AG10803 (cell line): Measurements from ENCODE around the gene TWF1.
"Not testable (repeated sequence)": the region's sequence is repeated elsewhere in the genome, so short reads cannot be mapped to it uniquely, and the experiment has no call there.

Experiments used
- DNase-seq: peaks from one replicate; pipeline ENCODE4 v3.0.0; 2010; ENCODE audit warnings: low read depth
- H3K4me3 ChIP-seq: 2 replicates; pipeline ENCODE4 v1.5.1; 2011; ENCODE audit warnings: mild to moderate bottlenecking, low read length, control low read depth
- TF ChIP-seq, protein P1 (sequence below): conservative IDR thresholded peaks from 2 replicates; pipeline ENCODE4 v1.5.1; 2011; ENCODE audit warnings: mild to moderate bottlenecking, low read length, control low read depth, inconsistent platforms

Gene TWF1

DNA sequence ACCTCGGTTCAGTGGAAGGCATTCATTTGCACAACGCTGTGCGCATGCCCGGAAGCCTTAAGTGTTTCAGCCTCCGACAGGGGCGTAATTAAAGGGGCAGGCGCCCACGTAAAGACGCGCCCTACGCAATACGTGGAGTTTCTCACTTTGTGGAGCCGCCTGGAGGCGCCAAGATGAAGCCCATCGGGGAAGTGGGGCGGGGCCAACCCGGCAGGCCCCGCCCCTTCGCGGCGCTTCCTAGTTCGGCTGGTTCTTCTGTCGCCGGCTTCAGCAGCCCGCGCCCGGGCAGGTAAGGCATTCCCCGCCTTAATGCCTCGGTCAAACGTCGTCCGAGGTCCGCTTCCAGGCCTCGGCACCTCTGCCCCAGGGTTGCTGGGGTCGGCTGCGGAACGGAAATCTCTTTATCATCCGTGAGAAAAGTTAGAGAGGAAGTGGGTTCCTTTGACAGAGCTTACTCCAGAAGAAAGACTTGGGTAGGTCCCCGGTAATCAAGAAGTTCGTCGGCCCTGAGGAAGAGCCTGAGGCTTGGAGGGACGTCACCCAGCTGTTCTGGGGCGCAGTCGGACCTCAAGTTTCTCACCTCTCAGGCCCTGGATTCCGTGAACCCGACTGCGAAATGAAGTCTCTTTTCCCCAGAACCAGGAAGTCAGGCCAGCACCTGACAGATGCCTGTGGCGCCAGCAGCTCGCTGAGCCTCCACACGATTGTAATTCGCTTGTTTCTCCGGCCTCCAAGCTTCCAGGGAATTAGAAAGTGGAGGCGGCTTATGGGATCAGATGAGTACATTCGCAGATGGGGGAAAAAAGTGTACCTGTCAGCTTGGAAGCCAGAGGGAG is 47.2 kb downstream of the TWF1 start, which contains the start of the genes IRAK4 and PUS7L:
Gene IRAK4, plus strand, starts transcription at position 224 of the 836 bp plus-strand sequence. CDS start 9,161 bp downstream, outside the sequence.
Gene PUS7L, minus strand, starts transcription at position 63 of the 836 bp plus-strand sequence. CDS start 3,545 bp downstream, outside the sequence.
- TF ChIP-seq, protein P1, sequence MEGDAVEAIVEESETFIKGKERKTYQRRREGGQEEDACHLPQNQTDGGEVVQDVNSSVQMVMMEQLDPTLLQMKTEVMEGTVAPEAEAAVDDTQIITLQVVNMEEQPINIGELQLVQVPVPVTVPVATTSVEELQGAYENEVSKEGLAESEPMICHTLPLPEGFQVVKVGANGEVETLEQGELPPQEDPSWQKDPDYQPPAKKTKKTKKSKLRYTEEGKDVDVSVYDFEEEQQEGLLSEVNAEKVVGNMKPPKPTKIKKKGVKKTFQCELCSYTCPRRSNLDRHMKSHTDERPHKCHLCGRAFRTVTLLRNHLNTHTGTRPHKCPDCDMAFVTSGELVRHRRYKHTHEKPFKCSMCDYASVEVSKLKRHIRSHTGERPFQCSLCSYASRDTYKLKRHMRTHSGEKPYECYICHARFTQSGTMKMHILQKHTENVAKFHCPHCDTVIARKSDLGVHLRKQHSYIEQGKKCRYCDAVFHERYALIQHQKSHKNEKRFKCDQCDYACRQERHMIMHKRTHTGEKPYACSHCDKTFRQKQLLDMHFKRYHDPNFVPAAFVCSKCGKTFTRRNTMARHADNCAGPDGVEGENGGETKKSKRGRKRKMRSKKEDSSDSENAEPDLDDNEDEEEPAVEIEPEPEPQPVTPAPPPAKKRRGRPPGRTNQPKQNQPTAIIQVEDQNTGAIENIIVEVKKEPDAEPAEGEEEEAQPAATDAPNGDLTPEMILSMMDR, result peak; percentile 44
- peak; percentile 96 for DNase-seq
- H3K4me3 ChIP-seq, result peak within 1 kb of the TSS; percentile 83

DNA sequence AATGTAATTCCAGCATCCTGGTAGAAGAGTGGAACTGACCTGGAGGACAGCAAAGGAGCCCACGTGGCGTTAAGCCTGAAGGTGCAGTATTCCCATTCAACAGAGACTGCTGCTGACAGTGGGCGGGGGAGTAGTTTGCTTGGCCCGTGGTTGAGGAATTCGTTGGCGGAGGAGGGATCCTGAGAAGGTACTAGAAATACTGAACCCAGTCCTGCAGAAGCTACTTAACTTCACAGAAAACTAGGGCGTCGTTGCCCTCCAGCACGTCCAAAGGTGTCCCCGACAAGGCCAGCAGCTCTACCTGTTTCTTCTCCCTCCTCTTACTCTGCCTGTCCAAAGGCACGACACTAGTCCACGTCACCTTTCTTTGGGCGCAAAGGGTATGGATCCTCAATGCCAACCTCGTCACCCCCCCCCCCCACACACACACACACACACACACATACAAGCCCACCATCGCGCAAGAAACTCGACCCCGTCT is 47.8 kb downstream of the TWF1 start:
- peak; percentile 24 for DNase-seq
- H3K4me3 ChIP-seq, result peak overlapping the region; percentile 83
- TF ChIP-seq, protein P1, result no peak

DNA sequence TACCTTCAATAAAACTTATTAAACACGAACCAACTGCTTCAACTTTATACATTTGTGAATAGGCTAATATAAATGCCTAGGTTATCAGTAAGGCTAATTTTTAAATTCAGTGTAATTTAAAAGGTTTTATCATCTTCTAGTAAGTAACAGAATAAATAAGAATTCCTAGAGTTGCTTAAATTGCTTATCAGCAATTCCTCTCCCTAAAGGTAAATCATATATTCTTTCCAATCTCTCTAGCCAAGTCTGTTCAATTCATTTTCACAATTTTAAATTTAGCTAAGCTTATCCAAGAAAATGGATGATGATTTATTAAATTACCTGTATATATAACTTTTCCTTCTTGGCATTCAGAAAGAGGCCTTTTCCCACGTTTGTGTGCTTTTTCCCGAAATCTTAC is 52.1 kb downstream of the TWF1 start:
- no peak overlapping the region for H3K4me3 ChIP-seq
- no peak for DNase-seq
- TF ChIP-seq, protein P1, result no peak

DNA sequence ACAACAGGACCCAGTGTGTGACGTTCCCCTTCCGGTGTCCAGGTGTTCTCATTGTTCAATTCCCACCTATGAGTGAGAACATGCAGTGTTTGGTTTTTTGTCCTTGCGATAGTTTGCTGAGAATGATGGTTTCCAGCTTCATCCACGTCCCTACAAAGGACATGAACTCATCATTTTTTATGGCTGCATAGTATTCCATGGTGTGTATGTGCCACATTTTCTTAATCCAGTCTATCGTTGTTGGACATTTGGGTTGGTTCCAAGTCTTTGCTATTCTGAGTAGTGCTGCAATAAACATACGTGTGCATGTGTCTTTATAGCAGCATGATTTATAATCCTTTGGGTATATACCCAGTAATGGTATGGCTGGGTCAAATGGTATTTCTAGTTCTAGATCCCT is 54.8 kb downstream of the TWF1 start:
- DNase-seq, result not testable (repeated sequence)

DNA sequence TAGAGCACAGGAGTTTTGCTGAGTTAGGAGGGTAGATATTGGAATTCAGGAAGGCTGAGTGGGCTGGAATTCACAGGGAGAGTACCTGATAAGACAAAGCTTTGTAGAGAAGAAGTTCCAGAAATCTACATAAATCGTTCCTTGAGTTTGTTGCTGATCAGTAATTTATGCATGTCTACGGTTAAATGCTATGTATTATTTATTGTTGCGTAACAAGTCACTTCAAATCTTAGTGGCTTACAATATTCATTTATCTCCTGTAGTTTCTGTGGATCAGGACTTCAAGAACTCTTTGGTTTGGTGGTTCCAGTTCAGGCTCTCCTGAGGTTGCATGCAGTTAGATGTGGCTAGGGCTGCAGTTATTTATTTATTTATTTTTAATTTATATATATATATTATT is 55.3 kb downstream of the TWF1 start:
- DNase-seq, result no peak
- TF ChIP-seq, protein P1, result no peak
- H3K4me3 ChIP-seq, result no peak overlapping the region

More for the DNA sequence above, 54.8 kb downstream of the TWF1 start:
- not testable (repeated sequence) for H3K4me3 ChIP-seq

DNA sequence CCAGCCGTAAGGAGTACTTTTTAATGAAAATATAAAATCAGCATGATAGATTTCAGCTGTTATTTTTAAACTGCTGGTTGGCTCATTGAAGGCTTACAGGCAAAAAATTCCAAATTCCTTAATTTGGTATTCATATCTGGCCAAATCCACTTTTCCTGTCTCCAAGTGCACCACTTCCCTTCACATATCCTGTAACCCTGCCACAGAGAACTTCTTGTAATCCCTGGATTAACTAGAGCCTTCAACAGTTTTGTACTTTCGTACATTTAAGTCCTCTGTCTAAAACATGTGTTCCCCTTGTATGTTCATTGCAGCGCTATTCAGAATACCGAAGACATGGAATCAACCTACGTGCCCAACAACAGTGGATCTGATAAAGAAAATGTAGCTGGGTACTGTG is 57.1 kb downstream of the TWF1 start:
- TF ChIP-seq, protein P1, result no peak
- no peak for DNase-seq
- H3K4me3 ChIP-seq, result no peak overlapping the region

DNA sequence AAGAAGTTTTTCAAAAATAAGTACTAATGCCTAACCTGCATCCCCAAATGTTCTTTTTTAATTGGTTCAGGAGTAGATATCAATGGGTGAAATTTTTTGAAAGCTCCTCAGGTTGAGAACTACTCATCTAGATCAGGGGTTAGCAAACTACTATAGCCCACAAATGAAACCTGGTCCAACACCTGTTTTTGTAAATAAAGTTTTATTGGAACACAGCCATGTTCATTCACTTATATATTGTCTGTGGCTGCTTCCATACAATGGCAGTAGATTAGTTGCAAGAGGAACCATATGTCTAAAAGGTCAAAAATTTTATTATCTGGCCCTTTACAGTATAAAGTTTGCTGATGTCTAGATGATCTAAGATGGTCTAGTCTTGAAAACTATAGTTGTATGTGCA is 61.3 kb downstream of the TWF1 start:
- H3K4me3 ChIP-seq, result no peak overlapping the region
- TF ChIP-seq, protein P1, result no peak
- DNase-seq, result no peak
